H1 (cell line): ENCODE results near the gene ZFHX2. TPM values are rescaled to one million over a fixed set of nuclear protein-coding genes. Genes with fewer than 3 reads are reported as not detected.

Experiments used
- CTCF ChIP-seq, 3 experiments: IDR thresholded peaks; 1 replicate in 2 of 3; 2 replicates in 1 of 3; pipeline versions ENCODE4 v1.5.1 to v1.6.1; 2011; ENCODE audit warnings: low read length in 3 of 3, mild to moderate bottlenecking in 3 of 3, inconsistent platforms in 2 of 3, low read depth in 1 of 3, moderate library complexity in 1 of 3; ENCODE audit not compliant: insufficient read depth in 1 of 3; ENCODE audit errors: control extremely low read depth in 1 of 3
- polyA plus RNA-seq, 7 experiments: library from polyadenylated mRNA; depleted of rRNA in 3 of 7; stranded (reverse) in 5 of 7; unstranded in 2 of 7; fragments of >200 nt in 5 of 7; fragments of 200-250 nt in 2 of 7; gene quantifications; 1 replicate in 5 of 7; 2 replicates in 1 of 7; 4 replicates in 1 of 7; pipeline versions ENCODE4 v1.2.1 to v1.2.3, GENCODE V29; 2011 to 2013; ENCODE audit warnings: missing spikeins in 2 of 7, mixed read lengths in 2 of 7
- total RNA-seq: library from RNA; stranded (reverse); fragmentation: NEBNext Ultra II Directional; extraction: Animal tissue kit (Norgen Biotek cat#: 25700); gene quantifications from 2 replicates; pipeline ENCODE4 v1.2.1, GENCODE V29; 2021

ZFHX2 gene
- total and polyA plus RNA-seq, 2 of the 8 experiments (the other 6 are each of a cell fraction or from before 2014, with no cell fraction given) = 2.7 to 27.0 TPM

GRCh38 chr14:23559926-23560520 is 8.5 kb upstream of the ZFHX2 start (continued):
- TF ChIP-seq CTCF (IDR thresholded peaks at IDR 0.05; ENCODE audit: control extremely low read depth in 1 of 3, insufficient read depth in 1 of 3, low read depth in 1 of 3, low read length in 3 of 3) = no peak
